HG03378 (cell line): ENCODE data around the gene PPIE.
"Not testable (repeated sequence)": the region's sequence is repeated elsewhere in the genome, so short reads cannot be mapped to it uniquely, and the experiment has no call there.

Experiments
- ATAC-seq: cut with Tn5 transposase; IDR thresholded peaks from one replicate; pipeline ENCODE4 v1.9.1; 2021; ENCODE audit warnings: mild to moderate bottlenecking, moderate library complexity; ENCODE audit not compliant: unreplicated experiment

PPIE gene

DNA sequence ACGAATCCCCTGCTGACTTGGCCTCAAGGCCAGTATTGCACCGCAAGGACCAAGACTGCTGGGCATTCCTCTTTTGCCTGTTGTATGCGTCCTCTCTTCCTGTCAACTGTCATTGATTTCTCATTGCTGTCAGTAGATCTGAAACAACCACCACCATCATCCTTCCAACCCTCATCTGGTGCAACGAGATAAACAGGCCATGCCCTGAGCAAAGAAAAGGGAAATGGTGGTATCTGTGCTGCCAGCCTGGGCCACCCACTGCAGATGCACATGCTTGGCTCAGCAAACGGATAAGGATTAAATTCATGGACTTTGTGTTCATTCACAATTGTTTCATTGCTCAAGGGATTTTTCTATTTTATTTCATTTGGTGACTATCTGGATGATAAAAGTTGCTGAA lies 18.8 kb downstream of the PPIE start:
- no peak for ATAC-seq

DNA sequence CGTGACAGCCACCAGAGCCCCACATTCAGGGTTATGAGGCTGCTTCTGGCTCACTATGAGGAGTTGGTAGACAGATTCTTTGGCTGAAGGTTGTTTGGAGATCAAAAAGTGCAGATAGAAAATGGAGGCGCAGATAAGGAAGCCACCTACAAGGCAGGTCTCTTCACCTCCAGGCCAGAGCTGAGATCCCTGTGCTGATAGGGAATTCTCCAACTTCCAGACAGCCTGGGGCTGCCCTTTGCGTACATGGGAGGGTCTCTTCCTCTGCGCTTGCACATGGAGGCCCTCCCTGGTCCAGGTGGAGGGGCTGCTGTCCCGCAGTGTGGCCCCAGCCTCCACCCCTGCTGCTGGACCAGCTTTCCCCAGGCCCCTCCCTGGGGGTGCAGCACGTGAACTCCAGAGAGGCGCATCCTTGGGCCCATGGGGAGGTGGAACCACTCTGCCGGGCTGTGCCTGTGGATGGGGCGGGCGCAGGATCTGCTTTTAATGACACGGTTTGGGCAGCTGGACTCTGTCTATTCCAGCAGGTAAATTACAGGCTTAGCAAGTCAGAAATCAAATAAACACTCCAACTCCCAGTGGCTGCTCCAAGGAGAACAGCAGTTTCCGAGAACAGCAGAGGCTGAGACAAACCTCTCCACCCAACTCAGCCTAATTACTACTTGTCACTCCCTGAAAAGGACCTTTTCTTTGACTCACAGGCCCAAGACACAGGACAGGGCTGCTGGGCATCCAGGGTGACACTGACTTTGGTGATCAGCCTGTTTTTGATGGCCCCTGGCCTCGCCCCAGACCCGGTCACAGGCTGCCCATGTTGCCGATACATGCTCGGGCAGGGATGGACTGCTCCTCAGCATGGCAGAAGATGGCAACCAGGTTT lies 20.1 kb downstream of the PPIE start:
- ATAC-seq, result no peak

DNA sequence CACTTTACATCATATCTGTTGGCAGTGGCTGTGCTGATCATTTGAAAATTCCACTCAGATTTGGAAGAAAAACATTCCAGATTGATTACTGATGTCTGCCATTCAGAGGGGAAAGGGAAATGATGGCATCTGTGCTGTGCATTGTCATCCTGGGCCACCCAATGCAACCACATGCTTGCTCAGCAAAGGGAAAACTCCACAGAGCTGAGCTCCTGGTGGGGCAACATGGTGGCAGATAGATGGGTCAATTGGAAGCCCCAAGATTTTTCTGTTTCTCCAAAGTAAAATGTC lies 20.7 kb downstream of the PPIE start:
- no peak for ATAC-seq

DNA sequence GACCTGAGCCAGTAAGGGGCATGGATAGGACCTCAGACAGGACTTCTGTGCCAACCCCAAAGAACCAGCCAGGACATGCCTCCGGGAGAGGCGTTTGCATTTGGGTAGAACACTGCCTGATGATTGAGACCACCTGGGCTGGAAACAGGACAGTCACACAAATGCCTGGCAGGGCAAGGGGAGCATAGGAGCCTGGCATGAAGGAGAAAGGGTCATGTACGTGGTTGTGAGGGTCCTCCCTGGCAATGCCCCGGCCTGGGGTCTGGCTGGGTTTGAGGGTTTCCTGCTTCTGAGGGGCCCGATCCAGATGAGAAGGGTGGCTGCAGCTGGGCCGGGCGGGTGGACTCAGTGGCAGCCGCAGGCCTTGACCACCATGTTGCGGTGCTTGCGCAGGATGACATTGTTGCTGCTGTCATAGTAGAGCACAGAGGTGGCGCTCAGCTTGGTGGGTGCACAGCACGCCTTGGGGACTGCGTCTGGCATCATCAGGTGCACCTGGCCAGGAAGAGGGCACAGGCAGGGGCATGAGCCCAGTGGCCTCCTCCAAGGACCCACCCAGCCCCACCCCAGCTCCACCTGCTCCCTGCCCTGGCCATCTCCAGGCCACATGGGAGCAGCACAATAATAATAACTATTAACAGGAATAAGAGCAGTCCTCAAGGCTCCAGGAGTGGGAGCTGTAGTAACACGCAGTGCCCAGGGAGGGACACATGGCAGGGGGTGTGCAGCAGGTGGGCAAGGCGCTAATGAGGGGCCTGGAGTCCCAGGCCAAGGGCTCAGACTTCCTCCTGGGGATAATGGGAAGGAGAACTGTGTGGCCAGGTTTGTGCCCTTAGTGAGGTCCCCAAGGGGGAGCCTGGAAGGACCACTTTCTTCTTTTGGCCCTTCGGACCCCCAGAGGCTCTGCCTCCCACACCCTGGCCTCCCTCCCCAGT lies 21.7 kb downstream of the PPIE start:
- no peak for ATAC-seq

DNA sequence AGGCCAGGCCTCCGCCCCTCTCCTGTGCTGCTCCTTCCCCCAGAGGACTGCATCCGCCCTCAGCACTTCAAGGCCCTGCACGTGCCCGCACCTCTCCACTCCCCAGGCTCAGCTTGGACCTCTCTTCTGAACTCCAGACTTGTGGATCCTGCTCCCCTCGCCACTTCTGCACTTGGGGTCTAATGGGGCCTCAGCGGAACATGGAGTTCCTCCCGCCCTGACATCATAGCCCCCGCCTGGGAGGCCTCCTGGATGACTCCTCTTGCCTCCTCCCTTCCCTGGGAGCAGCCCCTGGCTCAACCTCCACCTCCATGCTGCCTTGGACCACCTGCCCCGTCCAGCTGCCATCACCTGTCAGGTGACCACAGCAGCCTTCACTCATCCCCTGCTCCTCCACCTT lies 22.3 kb downstream of the PPIE start:
- ATAC-seq, result no peak

DNA sequence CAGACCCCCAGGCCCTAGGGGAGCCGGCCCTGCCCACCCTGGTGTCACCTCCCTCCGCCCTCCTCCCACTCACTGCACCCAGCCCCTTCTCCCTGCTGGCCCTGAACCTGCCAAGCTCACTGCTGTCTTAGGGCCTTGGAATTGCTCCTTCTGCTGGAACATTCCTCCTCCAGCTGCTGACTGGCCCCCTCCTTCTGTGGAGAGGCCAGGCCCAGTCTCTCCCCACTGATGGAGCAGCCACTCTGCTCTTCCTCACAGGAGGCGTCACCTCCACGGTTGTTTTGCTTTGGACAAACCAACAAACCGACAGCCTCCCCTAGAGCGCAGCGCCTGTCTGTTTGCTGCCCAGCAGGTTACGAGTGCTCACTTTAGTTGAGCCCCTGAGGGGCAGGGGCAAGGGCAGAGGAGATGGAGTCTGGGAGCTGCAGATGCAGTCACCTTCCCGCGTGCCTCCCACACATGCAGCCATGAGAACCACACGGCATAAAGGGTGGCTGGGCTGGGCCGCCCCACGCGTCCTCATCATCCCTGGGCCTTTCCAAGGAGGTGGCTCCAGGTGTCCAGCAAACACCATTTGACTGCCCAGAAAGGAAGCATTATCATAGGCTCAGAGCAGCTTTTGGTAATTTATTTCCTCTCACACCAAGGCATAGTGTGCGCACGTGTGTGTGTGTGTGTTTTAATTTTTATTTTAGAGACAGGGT lies 23.0 kb downstream of the PPIE start:
- no peak for ATAC-seq

DNA sequence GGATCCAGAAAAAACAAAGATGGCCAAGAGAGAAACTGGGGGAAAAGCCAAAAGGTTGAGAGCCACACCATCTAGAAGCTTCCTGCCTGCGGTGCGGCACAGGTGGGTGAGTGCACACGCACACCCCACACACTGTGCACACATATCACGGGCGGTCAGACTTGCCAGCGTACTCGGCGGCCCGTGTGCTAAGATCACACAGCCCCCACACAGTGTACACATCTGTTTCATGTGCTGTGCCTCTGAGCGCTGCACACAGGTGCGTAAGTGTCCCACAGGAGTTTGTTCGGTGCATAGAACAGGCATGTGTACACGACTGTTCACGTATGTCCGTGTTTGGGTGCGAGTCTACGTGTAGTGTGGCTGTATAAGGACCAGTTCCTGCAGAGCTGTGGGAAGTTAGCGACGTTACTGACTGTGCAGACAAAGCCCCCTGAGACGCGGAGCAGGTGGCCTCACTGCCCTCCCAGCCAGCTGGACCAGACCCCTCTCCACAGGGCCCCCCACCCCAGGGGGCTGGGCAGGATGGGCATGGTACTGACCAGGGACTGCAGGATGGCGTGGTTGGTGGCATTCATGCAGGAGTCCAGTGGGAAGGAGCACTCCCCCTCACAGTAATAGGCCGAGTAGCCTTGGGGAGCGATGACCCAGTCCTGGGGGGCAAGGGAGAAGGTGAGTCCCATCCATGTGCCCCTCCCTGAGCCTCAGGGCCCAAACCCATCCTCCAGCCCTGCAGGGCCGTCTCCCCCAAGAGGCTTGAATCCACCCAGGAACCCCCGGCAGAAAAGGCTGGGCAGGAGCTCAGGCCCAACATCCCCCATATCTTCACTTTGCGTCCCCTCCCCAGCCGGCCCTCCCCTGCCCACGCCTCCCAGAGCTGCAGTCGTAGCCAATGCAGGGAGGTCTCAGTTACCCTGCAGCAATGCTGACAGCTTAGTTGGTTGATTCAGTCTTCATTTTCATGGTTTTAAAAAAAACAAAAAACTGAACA lies 24.2 kb downstream of the PPIE start:
- ATAC-seq, result no peak

DNA sequence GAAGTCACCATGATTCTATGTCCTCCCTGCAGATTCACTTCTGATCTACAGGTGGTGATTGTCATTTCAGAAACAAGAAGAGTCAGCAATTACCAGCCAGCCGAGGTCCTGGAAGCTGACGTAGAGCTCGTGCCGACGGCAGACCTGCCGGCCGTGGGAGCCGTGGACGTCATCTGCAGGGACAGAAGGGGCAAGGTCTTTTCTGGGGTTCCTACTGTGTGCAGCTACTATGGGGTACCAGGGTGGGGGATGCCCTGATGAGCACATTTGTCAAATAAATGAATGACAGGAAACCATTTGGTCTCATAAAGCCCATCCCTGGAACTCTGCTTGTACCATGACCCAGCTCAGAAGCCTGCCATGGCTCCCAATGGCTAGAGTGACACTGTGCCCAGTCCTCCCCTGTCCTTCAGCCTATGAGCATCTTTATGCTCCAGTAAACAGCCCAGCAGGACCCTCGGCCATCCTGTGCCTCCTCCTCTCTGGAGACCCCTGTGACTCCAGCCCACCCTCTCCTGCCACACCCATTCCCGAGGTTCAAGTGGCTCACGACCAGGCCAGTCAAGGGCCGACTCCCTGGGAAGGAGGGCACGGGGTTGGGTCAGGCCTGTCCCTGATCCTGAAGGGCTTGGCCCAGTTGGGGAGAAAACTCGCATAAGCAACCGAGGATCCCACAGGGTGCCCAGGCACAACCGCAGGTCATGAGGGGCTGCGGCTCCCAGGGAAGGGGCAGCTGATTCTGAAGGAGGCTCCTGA lies 25.1 kb downstream of the PPIE start:
- not testable (repeated sequence) for ATAC-seq

DNA sequence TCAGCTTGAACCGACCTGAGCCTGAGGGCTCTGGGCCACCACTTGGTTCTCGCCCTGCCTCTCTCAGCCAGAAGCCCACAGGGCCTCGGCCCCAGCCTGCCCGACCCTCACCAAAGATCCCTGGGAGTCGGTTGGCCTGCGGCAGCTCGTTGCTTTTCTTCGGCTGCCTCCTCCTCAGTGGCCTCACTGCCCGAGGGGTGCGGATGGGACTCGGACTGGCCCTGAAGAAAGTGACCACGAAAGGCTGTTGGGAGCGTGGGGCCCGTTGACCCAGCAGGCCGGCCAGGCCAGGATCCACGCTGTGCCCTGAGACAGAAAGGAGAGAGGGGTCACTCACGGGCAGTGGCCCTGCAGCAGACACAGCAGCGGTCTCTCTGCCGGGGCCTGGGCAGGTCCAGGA lies 25.8 kb downstream of the PPIE start:
- not testable (repeated sequence) for ATAC-seq

DNA sequence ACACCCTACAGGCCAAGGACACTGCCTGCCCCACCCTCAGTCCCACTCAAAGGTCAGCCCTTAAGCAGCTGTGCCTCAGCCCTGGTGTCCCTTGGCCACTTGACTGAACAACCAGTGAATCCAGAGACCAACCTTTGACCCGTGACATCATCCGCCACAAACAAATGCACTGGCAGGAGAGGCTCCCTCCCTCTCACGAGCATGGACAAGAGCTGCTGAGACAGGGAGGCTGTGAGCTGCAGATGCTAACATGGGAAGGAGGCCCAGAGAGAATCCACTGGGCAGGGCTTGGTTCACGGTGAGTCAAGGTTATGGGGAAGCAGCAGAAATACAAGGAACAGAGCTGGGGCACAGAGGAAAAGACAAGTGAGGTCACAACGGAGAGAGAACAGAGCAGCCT lies 27.8 kb downstream of the PPIE start:
- not testable (repeated sequence) for ATAC-seq

DNA sequence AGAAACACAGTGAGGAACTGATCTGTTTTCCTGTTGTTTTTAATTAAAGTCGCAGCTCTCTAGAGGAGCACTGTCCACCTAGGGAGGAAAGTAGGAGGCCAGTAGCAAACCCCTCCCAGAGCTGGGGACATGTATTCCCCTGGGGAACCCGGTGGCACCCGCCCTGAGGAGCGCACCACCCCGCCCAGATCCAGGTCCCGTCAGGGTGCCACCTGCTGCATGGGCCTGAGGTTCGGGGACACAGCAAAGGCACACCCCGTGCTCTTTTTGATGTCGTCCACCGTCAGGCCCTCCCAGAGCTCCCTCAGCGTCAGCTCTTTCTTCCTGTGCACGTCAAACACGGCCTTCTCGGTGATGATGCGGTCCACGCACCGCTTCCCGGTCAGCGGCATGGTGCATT lies 30.8 kb downstream of the PPIE start:
- not testable (repeated sequence) for ATAC-seq

DNA sequence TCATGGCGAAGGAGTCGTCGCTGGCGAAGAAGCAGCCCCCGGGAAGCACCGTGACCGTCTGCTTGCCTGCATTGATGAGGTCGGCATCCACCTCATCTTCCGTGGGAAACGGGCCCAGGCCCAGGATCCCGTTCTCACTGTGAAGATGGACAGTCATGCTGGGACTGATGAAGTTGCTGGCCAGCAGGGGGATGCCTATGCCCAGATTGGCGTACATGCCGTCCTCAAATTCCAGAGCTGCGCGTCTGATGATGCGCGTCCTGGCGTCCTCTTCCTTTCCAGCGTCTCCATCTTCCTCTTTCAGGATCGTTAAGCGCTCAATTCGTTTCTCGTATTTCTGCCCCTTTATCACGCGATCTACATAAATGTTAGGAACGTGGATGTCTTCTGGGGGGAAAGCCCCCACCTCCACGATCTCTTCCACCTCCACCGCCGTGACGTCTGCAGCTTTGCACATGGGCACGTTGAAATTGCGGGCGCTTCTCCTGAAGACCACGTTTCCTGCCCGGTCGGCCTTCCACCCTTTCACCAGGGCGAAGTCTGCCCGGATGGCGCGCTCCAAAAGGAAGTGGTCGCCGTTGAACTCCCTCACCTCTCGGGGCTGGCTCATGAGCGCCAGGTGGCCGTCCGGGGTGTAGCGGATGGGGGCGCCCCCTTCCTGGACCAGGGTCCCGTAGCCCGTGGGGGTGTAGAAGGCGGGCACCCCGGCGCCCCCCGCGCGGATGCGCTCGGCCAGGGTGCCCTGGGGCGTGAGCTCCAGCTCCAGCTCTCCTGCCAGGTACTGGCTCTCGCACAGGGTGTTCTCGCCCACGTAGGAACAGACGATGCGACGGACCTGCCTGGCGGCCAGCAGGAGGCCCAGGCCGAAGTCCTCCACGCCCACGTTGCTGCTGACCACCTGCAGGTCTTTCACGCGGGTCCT lies 31.7 kb downstream of the PPIE start:
- not testable (repeated sequence) for ATAC-seq

DNA sequence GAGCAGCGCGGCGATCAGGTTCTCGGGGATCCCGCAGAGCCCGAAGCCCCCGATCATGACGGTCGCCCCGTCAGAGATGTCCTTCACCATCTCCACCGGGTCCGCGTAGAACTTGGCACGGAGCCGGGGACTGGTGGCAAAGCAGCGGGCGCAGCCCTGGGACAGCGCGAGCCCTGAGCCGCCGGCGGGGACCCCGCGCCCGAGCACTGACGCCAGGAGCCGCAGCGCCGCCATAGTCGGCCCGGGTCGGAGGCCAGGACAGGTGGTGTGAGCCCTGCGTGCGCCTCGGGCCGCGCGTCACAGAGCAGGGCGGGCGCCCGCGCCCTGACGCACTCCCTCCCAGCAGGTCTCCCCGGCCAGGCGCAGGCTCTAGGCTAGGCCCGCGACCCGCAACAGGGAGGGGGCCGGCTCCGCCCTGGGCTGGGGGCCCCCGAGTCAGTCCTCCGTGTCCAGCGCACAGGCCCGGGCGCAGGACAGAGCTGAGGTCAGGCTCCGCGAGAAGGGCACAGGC lies 32.4 kb downstream of the PPIE start, which contains the start of gene OXCT2:
Gene OXCT2 (minus strand): TSS at position 327 of the 511 bp plus-strand sequence. CDS start 93 bp downstream, at position 234.
- ATAC-seq, result not testable (repeated sequence)

DNA sequence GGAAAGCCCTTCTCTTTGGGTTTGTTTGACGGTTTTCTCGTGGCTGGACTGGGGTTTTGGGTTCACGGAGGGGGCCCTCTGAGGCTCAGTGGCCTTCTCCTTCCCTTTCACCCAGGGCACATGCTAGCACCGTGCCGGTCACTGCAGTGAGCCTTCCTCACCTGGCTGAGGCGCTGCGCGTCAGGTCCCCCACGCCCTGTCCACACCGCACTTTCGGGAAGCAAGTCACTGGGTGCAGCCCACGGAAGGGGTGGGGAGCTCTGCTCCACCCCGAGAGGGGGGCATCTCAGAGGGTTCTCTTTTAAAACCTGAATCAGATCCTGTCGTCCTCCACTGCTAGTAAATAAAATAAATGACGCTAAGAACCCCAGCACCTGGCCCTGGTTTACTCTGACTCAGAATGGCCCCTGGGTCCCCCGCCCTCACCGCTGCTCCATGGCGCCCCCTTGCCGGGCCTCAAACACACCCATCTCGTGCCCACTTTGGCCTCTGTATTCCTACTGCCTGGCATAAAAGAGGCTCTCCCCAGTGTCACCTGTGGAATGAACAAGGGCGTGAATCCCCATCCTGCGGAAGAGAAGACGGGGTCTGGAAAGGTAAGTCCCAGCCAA lies 34.8 kb downstream of the PPIE start:
- ATAC-seq, result not testable (repeated sequence)

DNA sequence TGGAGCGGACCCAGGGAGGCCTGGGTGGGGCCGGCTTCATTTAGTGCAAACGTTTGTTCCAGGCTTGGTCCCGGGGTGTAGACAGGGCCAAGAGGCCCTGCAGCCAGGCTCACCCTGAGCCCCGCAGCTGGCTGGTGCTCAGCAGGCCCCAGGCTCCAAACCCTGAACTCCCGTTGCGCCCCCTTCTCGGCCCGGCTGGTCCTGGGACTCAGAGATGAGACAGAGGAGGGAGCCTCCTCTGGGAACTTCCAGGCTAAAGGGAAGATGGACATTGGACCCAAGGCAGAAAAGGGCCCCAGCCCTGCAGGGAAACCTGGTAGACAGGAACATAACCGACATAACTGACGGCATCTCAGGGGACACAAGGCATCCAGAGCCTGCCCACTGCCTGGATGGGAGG lies 36.5 kb downstream of the PPIE start:
- not testable (repeated sequence) for ATAC-seq

DNA sequence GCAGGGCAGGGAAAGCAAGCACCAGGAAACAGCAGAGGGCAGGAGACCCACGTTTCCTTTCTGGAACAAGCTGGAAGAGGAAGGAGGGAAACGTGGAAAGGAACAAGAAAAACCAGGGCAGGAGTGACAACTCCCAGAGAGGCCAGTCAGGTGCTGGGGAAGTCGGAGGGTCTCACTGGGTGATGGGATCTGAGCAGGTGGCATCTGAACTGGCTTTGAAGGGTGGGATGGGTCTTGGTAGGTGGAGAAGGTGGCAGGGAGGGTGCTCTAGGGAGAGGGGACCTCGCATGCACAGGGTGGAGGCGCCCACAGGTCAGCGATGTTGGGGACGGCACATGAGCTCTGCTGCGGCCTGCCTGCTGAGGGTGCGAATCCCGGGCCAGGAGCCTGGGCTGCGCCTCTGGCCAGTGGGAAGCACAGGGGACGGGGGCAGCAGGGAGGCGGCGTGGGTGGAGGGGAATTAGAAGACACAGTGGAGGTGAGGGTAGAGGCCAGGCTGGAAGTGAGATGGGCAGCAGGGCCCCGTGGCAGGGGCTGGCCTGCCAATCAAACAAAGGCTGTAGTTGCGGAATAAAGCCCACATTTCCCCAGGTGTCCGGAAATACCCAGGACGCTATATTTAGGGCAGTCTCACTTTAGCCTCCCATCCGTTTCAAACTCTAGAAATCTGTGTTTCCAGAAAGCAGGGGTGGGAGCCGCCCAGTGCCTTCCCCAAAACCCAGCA lies 37.2 kb downstream of the PPIE start:
- not testable (repeated sequence) for ATAC-seq

DNA sequence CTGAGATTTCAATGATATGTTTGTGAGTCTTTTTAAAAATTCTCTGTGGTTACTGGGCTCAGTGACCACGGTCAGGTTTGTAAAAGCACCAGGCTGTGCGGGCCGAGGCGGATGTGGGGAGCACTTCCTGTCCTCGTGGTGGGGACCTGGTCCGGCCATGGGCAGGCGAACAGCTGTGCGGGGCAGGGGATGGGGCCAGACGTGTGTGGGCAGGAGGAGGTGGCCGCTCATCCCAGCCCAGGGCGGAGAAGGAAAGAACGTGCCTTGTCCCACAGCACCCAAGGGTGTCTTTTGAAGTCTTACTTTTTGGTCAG lies 37.7 kb downstream of the PPIE start:
- no peak for ATAC-seq
